GM12891 (cell line): ENCODE results near the gene ACTR10.

Experiments used
- PAX5 ChIP-seq: IDR thresholded peaks from 2 replicates; pipeline ENCODE4 v1.6.1; 2011; ENCODE audit warnings: low read length, moderate library complexity, mild to moderate bottlenecking; ENCODE audit not compliant: insufficient read depth, severe bottlenecking
- POLR2A ChIP-seq: IDR thresholded peaks from 2 replicates; pipeline ENCODE4 v1.6.1; 2011; ENCODE audit warnings: low read depth, low read length, control low read depth
- POLR2AphosphoS5 ChIP-seq: IDR thresholded peaks from 2 replicates; pipeline ENCODE4 v1.6.1; 2011; ENCODE audit warnings: low read depth, low read length, control low read depth
- TAF1 ChIP-seq: IDR thresholded peaks from 2 replicates; pipeline ENCODE4 v1.6.1; 2011; ENCODE audit warnings: low read depth, low read length, control low read depth

- TF ChIP-seq POLR2A = no peak
- TF ChIP-seq POLR2AphosphoS5 = no peak
- TF ChIP-seq TAF1 = no peak
- no peak for TF ChIP-seq PAX5
Observed at GRCh38 chr14:58196198-58196597, 3.8 kb upstream of the ACTR10 start.
